ENCODE results near the gene PGLYRP3. TPM values are rescaled to one million over a fixed set of nuclear protein-coding genes. Genes with fewer than 3 reads are reported as not detected.

The PGLYRP3 gene
- polyA plus RNA-seq, 4 donors: 0.07 TPM; not detected in 3

- Histone ChIP-seq H3K9me3 (ENCODE audit: control insufficient read depth in 2 of 2, insufficient read depth in 1 of 2, low read depth in 1 of 2, low read length in 1 of 2) (no peaks in the 10 kb centered on the region), H3K27ac (ENCODE audit: low read depth in 1 of 3, low read length in 2 of 3) (no peak overlapping the region), H3K27me3 (ENCODE audit: control insufficient read depth in 3 of 3, insufficient read depth in 3 of 3, low read length in 3 of 3) (peaks cover 0 to 11% (median 0%) of the 10 kb centered on the region in 3 donors), H3K36me3 (ENCODE audit: control insufficient read depth in 3 of 3, insufficient read depth in 2 of 3, low read depth in 1 of 3, low read length in 3 of 3) (no peaks in the 10 kb centered on the region), H3K4me1 (ENCODE audit: control insufficient read depth in 3 of 3, insufficient read depth in 2 of 3, low read depth in 1 of 3, low read length in 2 of 3) (no peaks in the 10 kb centered on the region), H3K4me3 (ENCODE audit: low read depth in 1 of 3, low read length in 3 of 3) (no peak overlapping the region)
- WGBS, 3 donors: 68 to 71% (median 70%) methylated on average over 24 to 25 of the region's 25 CpGs
- DNase-seq: no peak
- FAIRE-seq: no peak
Measured at GRCh38 chr1:153292740-153293479, 19.8 kb downstream of the PGLYRP3 start.

- FAIRE-seq (no peak), DNase-seq (no peak)
- Histone ChIP-seq H3K4me3 (ENCODE audit: low read depth in 1 of 3, low read length in 3 of 3) (no peak overlapping the region), H3K27ac (ENCODE audit: low read depth in 1 of 3, low read length in 2 of 3) (no peak overlapping the region), H3K27me3 (ENCODE audit: control insufficient read depth in 3 of 3, insufficient read depth in 3 of 3, low read length in 3 of 3) (peaks cover 0 to 7% (median 0%) of the 10 kb centered on the region in 3 donors), H3K36me3 (ENCODE audit: control insufficient read depth in 3 of 3, insufficient read depth in 2 of 3, low read depth in 1 of 3, low read length in 3 of 3) (no peaks in the 10 kb centered on the region), H3K9me3 (ENCODE audit: control insufficient read depth in 2 of 2, insufficient read depth in 1 of 2, low read depth in 1 of 2, low read length in 1 of 2) (no peaks in the 10 kb centered on the region), H3K4me1 (ENCODE audit: control insufficient read depth in 3 of 3, insufficient read depth in 2 of 3, low read depth in 1 of 3, low read length in 2 of 3) (no peaks in the 10 kb centered on the region)
- 6 to 57% (median 30%) methylated on average over 8 of the region's 8 CpGs for WGBS, 3 donors
Measured at GRCh38 chr1:153292185-153292584, 20.6 kb downstream of the PGLYRP3 start.

DNA sequence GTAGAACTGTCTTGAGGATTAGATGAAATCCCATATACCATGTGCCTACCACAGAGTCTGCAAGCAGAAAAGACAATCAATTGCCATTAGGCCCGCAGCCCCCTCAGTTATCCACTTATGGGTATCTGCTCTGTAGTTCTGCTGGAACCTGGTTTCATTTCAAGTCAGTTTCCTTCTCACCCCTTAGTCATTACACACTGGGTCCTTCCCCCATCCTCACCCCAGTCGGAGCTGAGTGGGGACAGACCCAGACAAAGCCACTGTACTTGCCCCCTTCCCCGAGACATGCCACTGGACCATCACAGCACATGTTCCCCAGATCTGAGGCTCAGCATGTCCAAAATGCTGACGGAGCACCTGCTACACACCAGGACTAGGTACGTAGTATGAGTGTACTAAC lies 21.2 kb downstream of the PGLYRP3 start:
- WGBS, 3 donors: 84 to 91% (median 86%) methylated on average over 5 of the region's 5 CpGs
- H3K27me3 ChIP-seq (ENCODE audit: control insufficient read depth in 3 of 3, insufficient read depth in 3 of 3, low read length in 3 of 3): peaks cover 0 to 4% (median 0%) of the 10 kb centered on the region in 3 donors
- H3K4me1 ChIP-seq (ENCODE audit: control insufficient read depth in 3 of 3, insufficient read depth in 2 of 3, low read depth in 1 of 3, low read length in 2 of 3): no peaks in the 10 kb centered on the region
- no peak overlapping the region for H3K4me3 ChIP-seq (ENCODE audit: low read depth in 1 of 3, low read length in 3 of 3)
- DNase-seq (no peak), FAIRE-seq (no peak)
- no peaks in the 10 kb centered on the region for H3K9me3 ChIP-seq (ENCODE audit: control insufficient read depth in 2 of 2, insufficient read depth in 1 of 2, low read depth in 1 of 2, low read length in 1 of 2)
- H3K36me3 ChIP-seq (ENCODE audit: control insufficient read depth in 3 of 3, insufficient read depth in 2 of 3, low read depth in 1 of 3, low read length in 3 of 3): no peaks in the 10 kb centered on the region
- no peak overlapping the region for H3K27ac ChIP-seq (ENCODE audit: low read depth in 1 of 3, low read length in 2 of 3)

- 61 to 74% (median 63%) methylated on average over 11 of the region's 11 CpGs for WGBS, 3 donors
- H3K27me3 ChIP-seq (ENCODE audit: control insufficient read depth in 3 of 3, insufficient read depth in 3 of 3, low read length in 3 of 3): peaks cover 0 to 4% (median 0%) of the 10 kb centered on the region in 3 donors
- H3K36me3 ChIP-seq (ENCODE audit: control insufficient read depth in 3 of 3, insufficient read depth in 2 of 3, low read depth in 1 of 3, low read length in 3 of 3): no peaks in the 10 kb centered on the region
- no peaks in the 10 kb centered on the region for H3K4me1 ChIP-seq (ENCODE audit: control insufficient read depth in 3 of 3, insufficient read depth in 2 of 3, low read depth in 1 of 3, low read length in 2 of 3)
- no peaks in the 10 kb centered on the region for H3K9me3 ChIP-seq (ENCODE audit: control insufficient read depth in 2 of 2, insufficient read depth in 1 of 2, low read depth in 1 of 2, low read length in 1 of 2)
- H3K27ac ChIP-seq (ENCODE audit: low read depth in 1 of 3, low read length in 2 of 3): no peak overlapping the region
- DNase-seq: peak; percentile 12 to 20
- no peak for FAIRE-seq
- H3K4me3 ChIP-seq (ENCODE audit: low read depth in 1 of 3, low read length in 3 of 3): no peak overlapping the region
Measured at GRCh38 chr1:153288634-153289275, 24.0 kb downstream of the PGLYRP3 start.

DNA sequence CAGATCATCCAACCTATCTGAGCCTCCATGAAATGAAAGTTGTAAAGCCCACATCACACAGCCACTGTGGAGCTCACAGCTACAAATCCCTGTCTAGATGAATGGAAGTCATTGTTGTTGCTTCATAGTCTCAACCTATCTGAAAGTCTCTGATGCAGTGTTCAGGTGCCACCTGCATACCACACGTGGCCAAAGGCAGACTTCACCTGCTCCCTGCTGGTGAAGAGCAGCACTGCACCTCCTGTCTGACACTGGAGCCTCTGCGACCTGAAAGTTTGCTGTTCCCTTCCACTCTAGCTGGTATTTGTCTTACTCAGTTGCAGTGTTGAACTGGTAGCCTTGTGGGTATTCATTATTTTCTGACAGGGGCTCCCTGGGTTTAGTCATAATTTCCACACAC lies 34.9 kb downstream of the PGLYRP3 start:
- Histone ChIP-seq H3K4me1 (ENCODE audit: control insufficient read depth in 3 of 3, insufficient read depth in 2 of 3, low read depth in 1 of 3, low read length in 2 of 3) (no peaks in the 10 kb centered on the region), H3K27me3 (ENCODE audit: control insufficient read depth in 3 of 3, insufficient read depth in 3 of 3, low read length in 3 of 3) (peaks cover 0 to 3% (median 0%) of the 10 kb centered on the region in 3 donors), H3K27ac (ENCODE audit: low read depth in 1 of 3, low read length in 2 of 3) (no peak overlapping the region), H3K9me3 (ENCODE audit: control insufficient read depth in 2 of 2, insufficient read depth in 1 of 2, low read depth in 1 of 2, low read length in 1 of 2) (no peaks in the 10 kb centered on the region), H3K4me3 (ENCODE audit: low read depth in 1 of 3, low read length in 3 of 3) (no peak overlapping the region), H3K36me3 (ENCODE audit: control insufficient read depth in 3 of 3, insufficient read depth in 2 of 3, low read depth in 1 of 3, low read length in 3 of 3) (no peaks in the 10 kb centered on the region)
- DNase-seq (peak; percentile 70 to 71), FAIRE-seq (no peak)
- whole genome bisulfite sequencing, 3 donors: 3 to 14% (median 9%) methylated on average over 2 of the region's 2 CpGs

DNA sequence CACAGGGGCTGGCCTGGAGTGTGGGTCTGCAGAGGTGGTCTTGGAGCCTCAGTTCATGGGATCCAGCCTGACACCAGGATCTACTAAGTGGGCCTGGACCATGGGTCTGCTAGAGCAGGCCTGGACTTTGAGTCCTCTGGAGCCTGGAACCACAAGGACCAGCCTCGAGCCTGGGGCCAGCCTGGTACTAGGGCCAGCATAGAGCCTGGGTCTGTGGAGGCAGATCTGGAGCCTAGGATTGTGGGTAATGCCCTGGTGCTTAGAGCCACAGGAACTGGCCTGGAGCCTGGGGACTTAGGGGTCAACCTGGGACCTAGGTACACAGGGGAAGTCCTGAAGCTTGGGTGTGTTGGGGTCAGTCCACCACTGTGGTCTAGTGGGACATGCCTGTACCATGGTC lies 40.6 kb downstream of the PGLYRP3 start:
- DNase-seq: no peak
- Histone ChIP-seq H3K27ac (ENCODE audit: low read depth in 1 of 3, low read length in 2 of 3) (no peak overlapping the region), H3K27me3 (ENCODE audit: control insufficient read depth in 3 of 3, insufficient read depth in 3 of 3, low read length in 3 of 3) (peaks cover 0 to 2% (median 0%) of the 10 kb centered on the region in 3 donors), H3K4me3 (ENCODE audit: low read depth in 1 of 3, low read length in 3 of 3) (no peak overlapping the region), H3K4me1 (ENCODE audit: control insufficient read depth in 3 of 3, insufficient read depth in 2 of 3, low read depth in 1 of 3, low read length in 2 of 3) (no peaks in the 10 kb centered on the region), H3K9me3 (ENCODE audit: control insufficient read depth in 2 of 2, insufficient read depth in 1 of 2, low read depth in 1 of 2, low read length in 1 of 2) (no peaks in the 10 kb centered on the region), H3K36me3 (ENCODE audit: control insufficient read depth in 3 of 3, insufficient read depth in 2 of 3, low read depth in 1 of 3, low read length in 3 of 3) (no peaks in the 10 kb centered on the region)
- WGBS, 3 donors: 45 to 80% (median 67%) methylated on average over 1 of the region's 1 CpG
- FAIRE-seq: no peak

DNA sequence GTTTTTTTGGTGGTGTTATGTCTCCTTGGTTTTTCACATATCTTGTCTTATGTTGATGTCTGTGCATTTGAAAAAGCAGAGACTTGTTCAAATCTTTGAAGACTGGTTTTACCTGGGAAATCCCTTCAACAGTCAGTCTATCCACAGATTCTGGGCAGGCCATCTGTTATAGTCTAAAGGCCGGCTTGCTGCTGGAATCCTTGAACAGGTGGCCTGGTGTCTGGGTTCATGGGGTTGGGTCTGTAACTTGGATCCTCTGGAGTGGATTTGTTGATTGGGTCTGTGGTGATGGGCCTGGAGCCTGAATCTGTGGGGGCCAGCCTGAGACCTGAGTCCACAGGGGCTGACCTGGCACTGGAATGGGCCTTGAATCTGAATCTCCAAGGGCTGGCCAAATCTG lies 41.0 kb downstream of the PGLYRP3 start:
- no peak for FAIRE-seq
- Histone ChIP-seq H3K27me3 (ENCODE audit: control insufficient read depth in 3 of 3, insufficient read depth in 3 of 3, low read length in 3 of 3) (peaks cover 0 to 3% (median 0%) of the 10 kb centered on the region in 3 donors), H3K9me3 (ENCODE audit: control insufficient read depth in 2 of 2, insufficient read depth in 1 of 2, low read depth in 1 of 2, low read length in 1 of 2) (no peaks in the 10 kb centered on the region), H3K4me1 (ENCODE audit: control insufficient read depth in 3 of 3, insufficient read depth in 2 of 3, low read depth in 1 of 3, low read length in 2 of 3) (no peaks in the 10 kb centered on the region), H3K36me3 (ENCODE audit: control insufficient read depth in 3 of 3, insufficient read depth in 2 of 3, low read depth in 1 of 3, low read length in 3 of 3) (no peaks in the 10 kb centered on the region), H3K4me3 (ENCODE audit: low read depth in 1 of 3, low read length in 3 of 3) (no peak overlapping the region), H3K27ac (ENCODE audit: low read depth in 1 of 3, low read length in 2 of 3) (no peak overlapping the region)
- WGBS, 3 donors: 58 to 86% (median 79%) methylated on average over 1 of the region's 1 CpG
- DNase-seq: no peak

GRCh38 chr1:153265457-153265856 lies 47.3 kb downstream of the PGLYRP3 start:
- WGBS, 3 donors: 74 to 93% (median 79%) methylated on average over 1 of the region's 1 CpG

More at GRCh38 chr1:153265457-153265856, 47.3 kb downstream of the PGLYRP3 start:
- Histone ChIP-seq H3K4me1 (ENCODE audit: control insufficient read depth in 3 of 3, insufficient read depth in 2 of 3, low read depth in 1 of 3, low read length in 2 of 3) (peaks cover 0 to 5% (median 0%) of the 10 kb centered on the region in 3 donors), H3K36me3 (ENCODE audit: control insufficient read depth in 3 of 3, insufficient read depth in 2 of 3, low read depth in 1 of 3, low read length in 3 of 3) (no peaks in the 10 kb centered on the region), H3K4me3 (ENCODE audit: low read depth in 1 of 3, low read length in 3 of 3) (no peak overlapping the region), H3K27ac (ENCODE audit: low read depth in 1 of 3, low read length in 2 of 3) (no peak overlapping the region), H3K9me3 (ENCODE audit: control insufficient read depth in 2 of 2, insufficient read depth in 1 of 2, low read depth in 1 of 2, low read length in 1 of 2) (no peaks in the 10 kb centered on the region), H3K27me3 (ENCODE audit: control insufficient read depth in 3 of 3, insufficient read depth in 3 of 3, low read length in 3 of 3) (peaks cover 0 to 28% (median 11%) of the 10 kb centered on the region in 3 donors)
- FAIRE-seq (no peak), DNase-seq (no peak)

Measured in small intestine (tissue), 7 donors.